ENCODE measurements around the gene HDAC4.

Gene HDAC4

DNA sequence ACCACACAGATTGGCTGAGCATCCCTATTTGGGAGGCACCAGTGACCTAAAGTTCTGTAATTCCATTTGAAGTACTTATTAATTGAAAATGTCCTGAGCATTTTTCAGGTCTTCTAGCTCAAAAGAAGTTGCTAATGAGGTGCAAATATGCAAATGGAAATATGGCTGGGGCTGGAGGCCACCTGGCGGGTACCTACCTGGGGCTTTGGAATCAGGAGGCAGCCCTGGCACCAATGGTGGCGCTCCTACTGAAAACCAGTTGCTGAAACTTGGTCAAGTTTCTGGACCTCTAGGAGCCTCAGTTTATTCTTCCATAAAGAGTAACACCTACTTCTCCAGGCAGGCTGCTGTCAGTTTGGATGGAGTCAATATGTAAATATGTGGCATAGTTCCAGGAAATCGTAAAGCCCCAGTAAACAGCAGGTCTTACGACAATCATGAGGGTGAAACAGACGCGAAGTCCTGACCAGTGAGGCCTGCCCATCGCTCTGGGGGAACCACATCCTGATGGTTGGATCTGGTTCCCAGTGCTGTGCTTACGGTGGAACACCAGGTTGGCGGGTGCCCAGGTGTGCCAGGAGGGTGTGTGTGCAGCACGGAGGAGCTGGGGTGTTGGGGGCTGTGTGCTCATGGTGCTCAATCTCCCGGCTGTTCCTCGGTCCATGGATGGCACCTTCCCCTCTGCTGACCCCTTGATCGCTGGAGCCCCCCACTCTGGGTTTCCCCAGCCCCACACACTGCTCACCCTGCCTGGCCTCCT, 366.8 kb downstream of the HDAC4 start:
- DNase-seq (ENCODE audit: low read depth, low spot score) = no peak

DNA sequence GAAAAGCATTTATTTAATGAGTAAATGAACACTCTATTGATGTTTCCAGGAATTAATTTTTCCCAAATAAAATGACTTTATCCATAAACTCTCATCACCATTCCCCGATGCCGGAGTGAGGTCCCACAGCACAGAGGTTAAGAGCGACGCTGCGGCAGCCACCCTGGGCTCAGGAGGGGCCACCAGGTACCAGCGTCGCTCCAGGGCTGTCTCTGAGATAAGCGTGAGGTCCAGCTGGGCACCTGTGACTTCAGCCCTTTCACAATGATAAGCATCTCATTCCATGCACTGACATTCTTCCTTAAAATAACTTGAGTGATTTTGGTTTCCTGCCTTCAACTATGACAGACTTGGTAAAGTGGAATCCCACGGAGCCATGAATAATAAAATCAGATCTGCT, 370.9 kb downstream of the HDAC4 start:
- no peak for DNase-seq (ENCODE audit: low read depth, low spot score)

DNA sequence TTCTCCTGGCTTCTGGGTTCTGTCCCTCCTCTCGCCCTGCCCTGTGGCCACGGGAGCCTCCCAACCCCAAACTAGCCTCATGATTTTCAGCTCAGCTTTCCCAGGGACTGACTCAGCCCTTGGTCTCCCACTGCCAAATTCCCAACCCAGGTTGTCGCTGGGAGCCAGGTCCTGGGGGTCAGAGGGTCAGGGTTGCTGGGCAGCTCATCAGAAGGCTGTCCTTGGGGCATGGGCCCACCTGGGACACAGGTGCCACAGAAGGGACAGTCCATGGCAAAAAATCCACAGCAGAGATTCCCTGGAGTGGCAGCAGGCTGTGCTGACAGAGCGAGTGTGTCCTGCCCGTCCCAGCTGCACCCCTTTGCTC, 372.6 kb downstream of the HDAC4 start:
- DNase-seq (ENCODE audit: low read depth, low spot score) = no peak

DNA sequence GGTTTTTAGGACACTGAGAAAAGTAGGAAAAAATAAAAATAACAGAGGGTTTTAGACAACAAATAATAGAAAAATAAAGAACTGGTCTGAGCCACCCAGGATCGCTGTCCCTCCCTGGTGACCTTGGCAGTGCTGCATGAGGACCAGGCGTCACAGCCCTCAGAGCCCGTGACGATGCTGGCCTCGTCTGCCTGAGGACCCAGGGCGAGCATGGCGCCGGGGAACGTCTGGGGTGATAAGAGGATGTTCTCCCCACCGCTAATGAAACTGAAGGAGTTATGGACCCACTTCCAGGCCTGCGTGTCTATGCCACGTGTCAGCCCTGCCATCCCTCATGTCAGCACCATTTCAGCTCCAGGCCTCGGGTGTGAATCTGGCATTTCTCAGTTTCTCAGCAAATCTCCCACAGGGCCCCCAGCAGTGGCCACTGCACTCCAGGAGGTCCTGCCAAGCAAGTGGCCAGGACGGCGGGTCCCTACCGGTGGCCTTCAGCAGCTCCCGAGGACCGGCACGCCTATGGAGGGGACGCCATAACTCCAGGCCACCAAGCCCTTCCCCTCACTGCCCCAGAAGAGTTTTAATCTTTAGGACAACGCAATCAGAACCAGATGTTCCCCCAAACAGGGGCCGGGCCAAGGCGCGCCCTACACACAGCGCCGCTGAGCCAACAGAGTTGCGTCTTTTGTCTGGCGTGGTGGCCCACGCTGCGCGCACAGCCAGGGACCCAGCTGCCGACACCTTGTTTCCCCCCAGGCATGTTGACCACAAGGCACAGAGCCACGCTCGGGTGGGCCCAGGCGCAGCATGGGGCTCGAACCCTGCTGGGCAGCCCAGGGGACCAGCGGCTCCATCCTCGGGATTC, 373.2 kb downstream of the HDAC4 start:
- DNase-seq (ENCODE audit: low read depth, low spot score) = no peak

DNA sequence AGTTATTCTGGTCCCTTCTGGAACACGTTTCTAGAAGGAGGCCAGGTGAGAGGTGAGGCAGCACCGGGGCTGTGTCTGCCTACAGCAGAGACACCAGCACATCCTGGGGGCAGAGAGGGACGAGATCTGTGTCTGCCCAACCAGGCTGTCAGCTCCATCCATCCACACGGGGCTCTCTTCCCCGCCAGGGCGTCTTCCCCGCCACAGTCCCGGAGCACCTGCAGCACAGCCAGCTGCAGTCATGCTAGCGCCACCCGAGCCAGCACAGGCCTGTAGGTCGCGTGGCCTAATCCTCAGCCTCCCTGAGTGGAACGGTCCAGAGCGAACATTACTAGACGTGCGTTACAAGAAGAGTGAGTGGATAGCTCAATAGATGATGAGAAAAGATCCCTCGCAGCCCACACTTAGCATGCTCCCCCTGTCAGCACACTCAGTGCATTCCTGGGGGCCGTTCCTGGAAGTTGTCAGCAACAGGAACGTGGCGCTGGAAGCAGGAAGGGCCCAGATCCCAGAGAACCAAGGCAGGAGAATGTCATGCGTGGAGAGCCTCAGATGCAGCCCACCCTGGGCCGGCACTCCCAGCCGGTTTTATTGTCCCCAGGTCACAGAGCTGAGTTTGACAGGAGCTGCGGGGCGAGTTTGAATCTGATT, 374.0 kb downstream of the HDAC4 start:
- no peak for DNase-seq (ENCODE audit: low read depth, low spot score)

DNA sequence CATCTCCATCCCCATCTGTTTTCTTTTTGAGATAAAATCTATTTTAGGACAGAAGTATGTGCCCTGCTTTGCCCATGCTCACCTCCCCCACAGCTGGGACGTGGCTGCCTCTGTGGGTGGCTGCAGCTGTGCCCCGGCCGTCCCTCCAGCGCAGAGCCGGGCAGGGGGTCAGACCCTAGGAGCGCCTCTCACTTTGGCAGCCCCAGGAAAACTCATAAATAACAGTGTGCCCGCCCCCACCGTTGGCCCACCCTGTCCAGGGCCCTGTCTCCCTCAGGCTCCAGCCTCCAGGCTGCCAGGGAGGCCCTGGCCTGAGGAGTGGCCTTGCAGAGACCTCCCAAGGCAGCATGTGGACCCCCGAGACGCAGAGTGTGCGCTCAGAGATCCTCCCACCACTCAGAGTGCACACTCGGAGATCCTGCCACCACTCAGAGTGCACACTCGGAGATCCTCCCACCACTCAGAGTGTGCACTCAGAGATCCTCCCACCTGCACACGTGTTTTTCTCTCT, 374.8 kb downstream of the HDAC4 start:
- no peak for DNase-seq (ENCODE audit: low read depth, low spot score)

DNA sequence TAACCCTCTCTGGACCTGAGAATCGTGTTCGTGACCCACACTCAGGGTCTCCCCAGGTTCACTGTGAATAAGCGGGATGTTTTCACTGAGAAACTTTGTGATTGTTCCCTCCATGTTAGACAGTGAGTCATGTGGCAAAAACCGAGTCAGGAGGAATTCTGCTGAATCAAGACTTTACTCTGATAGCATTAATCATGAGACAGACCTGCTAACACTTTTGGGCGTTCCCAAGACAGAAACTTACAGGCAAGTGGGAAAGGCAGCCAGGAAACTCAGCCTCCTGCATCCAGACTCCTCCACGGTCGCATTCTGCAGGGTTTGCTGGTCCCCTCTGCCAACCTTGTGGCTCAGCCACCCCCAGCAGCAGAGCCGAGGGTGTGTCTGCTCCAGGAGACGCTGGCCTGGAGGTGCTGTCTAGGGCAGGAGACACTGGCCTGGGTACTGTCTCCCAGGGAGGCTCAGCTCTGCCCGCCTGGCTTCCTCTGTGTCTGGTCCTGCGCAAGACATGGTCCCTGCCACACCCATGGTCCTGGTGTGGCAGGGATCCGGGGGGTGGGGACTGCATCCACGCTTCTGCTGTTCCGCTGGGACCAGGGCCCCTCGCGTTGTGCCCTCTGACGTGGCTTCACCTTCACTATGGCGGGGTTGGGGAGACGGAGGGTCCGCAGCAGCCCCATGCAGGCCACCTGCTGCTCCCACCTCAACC, 375.6 kb downstream of the HDAC4 start:
- no peak for DNase-seq (ENCODE audit: low read depth, low spot score)

DNA sequence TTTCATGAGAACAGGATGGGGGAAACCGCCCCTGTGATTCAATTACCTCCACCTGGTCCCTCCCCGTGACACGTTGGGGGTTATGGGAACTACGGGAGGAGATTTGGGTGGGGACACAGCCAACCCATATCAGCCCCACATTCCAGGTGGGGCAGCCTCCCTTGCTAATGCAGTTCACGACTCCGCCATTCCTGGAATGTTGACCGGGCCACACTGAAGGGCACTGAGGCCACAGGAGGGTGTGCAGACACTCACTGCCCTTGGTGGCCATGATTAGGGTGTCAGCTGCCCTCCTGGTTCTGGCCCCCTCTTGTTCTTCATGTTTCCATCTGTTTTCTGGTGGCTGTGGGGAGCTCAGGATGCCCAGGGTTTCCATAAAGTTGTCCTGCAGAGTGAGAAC, 376.6 kb downstream of the HDAC4 start:
- no peak for DNase-seq (ENCODE audit: low read depth, low spot score)

DNA sequence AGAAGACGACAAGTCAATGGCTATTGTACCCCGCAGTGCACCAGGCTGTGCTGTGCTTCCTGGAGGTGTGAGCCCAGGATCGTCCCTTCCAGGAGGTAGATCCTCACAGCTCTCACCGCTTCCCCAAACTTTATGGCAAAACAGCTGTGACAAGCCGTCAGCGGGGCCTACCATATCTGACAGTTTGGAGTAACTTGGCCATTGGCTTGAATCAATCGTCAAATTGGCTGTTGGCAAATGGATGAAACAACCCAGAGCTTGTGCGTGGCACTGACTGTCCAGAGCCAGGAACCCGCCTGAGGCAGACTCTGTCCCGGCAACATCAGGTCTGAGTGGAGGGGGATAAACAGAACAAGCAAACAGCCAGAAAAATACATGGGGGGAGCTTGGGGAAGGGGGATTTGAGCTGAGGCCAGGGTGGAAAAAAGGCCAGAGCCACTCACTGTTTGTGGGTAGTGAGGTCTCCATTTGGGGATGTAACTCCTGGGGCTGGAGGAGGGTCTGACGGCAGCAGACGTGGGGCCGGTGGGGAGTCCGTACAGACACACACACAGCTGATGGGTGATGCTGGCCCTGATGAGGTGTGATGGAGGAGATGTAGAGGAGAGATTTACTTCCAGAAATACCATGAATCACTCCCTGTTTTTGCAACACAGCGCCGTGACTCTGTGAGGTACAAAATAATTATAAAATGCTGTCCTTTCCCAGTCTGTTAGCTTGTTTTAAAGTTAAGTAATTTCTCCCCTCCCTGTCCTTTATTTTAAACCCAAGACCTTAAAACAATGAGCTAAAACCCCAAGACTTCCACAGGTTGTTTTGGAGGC, 378.2 kb downstream of the HDAC4 start:
- DNase-seq (ENCODE audit: low read depth, low spot score) = no peak

DNA sequence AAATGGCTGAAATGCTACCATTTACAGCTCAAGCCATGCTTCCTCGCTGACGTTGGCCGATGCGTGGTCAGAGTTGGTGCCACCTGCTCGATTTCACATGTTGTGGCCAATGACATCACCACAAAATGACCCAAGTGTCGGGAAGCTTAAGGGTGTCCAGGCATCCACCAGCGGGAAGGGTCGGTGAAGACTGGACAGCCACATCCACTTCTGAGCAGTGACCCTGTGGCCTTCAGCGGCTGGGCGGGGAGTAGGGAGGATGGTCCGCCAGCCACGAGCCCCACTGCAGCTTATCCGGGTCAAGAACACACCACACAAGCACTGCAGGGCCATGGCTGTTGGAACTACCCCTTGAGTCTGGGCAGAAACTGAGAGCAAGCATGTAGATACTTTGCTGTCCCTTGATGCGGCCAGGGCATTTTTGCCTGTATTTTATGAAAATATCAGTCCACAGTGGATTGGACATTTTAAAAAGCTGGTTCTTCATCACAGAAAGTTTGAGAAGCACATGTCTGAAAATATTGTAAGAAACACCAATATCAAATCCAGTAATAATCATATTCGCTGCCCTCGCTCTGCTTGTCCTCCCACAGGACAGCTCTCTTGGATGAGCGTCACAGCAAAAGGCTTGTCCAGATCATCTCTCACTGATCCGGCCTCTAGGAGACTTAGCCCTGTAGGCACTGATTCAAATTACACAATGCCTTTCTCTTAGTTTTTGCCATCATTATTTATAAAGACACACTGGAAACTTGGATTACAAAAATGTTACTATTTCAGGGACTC, 379.0 kb downstream of the HDAC4 start:
- DNase-seq (ENCODE audit: low read depth, low spot score) = no peak

DNA sequence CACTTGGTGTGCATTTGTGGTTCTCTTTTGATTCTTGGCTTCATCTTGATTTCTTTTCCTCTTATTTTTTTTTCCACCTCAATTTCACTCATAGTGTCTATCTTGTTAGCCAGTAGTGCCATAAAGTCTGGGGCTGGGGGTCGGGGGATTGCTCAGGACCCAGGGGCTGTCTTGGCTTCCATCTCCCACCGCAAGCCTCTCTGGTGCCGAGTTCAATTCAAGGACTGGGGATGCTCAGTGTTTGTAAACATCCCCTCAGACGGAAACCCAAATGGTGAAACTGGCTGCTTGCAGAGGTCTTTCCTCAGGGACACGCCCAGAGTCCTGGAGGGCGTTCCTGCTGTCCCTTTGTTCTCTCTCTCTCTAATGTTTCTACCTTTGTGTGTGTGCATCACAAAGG, 379.6 kb downstream of the HDAC4 start:
- no peak for DNase-seq (ENCODE audit: low read depth, low spot score)

DNA sequence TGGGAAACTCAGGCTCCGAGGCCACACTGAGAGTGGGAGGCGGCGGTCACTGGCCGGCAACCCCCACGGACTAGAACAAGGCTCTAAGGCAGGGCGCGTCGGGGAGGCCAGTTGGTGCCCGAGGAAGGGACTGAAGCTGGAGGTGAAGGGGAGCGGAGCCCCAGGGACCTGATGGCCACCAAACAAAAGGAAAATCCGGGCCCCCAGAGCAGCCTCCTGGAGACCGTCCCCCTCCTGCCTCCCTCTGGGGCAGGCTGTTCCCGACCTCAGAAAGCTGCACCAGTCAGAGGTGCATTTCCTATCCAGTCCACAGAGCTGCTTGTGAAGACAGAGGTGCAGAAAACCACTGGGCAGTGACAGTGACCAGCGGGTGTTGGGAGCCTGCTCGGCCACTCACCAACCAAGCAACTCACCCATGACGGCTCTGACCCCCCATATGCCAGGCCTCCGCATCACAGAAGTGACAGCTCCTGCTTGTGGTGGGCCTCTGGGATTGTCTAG, 380.2 kb downstream of the HDAC4 start:
- no peak for DNase-seq (ENCODE audit: low read depth, low spot score)

DNA sequence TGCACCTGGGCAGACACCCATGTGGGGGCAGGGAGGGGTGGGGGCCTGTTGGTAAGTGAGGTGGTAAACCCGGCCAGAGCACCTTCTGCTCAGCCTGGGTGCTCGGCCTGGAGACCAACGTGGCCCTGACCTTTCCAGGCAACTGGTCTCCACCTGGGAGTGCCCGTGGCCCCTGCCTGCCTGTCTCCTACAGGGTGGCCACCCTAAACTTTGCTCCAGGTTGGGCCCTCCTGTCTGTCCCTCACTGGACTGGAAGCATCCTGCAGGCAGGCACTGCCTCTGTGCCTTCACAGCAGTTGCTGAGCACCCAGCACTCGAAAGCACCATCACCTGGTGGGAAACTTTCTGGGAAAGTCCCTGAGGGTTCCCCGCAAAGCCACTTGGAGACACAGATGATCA, 381.6 kb downstream of the HDAC4 start:
- no peak for DNase-seq (ENCODE audit: low read depth, low spot score)

DNA sequence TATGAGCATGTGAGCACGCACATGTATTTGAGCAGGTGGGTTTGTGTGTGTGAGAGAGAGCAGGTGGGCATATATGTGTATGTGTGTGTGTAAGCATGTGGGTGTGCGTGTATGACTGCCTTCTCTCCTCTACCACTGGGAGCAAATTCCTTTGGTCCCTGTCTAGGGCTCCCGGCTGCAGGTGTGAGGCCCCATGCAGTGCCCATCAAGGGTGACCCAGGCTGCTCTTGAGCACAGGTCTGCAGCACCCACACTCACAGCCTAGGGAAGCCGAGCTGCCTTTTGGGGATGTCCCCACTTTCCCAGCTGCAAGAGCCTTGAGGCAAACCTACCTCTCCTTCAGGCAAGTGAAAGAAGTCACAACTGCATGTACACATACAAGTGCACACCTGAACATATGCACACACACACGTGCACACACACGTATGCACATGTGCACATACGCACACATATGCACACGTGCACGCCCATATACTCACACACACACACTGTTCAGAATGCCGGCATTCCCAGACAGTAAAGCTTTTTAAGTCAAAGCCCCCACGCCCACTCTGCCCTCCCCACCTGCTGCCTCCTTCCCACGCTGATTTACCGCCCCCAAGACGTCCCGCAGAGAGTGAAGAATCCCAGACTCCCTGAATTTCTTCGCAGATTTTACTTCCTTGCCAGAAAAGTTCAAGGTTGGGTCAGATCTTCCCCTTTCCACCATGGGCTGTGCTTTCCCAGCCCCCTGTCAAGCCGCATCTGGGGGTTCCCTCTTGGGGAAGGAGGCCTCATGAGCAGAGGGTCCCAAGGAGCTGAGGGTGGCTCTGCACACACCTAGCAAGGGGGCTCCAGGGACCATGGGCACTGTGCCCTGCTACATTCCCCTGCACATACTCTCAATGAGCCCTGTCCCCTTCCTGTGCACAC, 382.3 kb downstream of the HDAC4 start:
- DNase-seq (ENCODE audit: low read depth, low spot score) = no peak

DNA sequence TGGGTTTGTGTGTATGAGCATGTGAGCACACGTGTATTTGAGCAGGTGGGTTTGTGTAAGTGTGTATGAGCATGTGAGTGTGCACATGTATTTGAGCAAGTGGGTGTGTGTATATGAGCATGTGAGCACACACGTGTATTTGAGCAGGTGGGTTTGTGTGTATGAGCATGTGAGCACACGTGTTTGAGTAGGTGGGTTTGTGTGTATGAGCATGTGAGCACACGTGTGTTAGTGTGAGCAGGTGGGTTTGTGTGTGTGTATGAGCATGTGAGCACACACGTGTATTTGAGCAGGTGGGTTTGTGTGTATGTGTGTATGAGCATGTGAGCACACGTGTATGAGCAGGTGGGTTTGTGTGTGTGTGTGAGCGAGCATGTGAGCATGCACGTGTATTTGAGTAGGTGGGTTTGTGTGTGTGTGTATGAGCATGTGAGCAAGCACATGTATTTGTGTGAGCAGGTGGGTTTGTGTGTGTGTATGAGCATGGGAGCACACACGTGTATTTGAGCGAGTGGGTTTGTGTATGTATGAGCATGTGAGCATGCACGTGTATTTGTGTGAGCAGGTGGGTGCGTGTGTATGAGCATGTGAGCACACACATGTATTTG, 383.2 kb downstream of the HDAC4 start:
- DNase-seq (ENCODE audit: low read depth, low spot score) = no peak

DNA sequence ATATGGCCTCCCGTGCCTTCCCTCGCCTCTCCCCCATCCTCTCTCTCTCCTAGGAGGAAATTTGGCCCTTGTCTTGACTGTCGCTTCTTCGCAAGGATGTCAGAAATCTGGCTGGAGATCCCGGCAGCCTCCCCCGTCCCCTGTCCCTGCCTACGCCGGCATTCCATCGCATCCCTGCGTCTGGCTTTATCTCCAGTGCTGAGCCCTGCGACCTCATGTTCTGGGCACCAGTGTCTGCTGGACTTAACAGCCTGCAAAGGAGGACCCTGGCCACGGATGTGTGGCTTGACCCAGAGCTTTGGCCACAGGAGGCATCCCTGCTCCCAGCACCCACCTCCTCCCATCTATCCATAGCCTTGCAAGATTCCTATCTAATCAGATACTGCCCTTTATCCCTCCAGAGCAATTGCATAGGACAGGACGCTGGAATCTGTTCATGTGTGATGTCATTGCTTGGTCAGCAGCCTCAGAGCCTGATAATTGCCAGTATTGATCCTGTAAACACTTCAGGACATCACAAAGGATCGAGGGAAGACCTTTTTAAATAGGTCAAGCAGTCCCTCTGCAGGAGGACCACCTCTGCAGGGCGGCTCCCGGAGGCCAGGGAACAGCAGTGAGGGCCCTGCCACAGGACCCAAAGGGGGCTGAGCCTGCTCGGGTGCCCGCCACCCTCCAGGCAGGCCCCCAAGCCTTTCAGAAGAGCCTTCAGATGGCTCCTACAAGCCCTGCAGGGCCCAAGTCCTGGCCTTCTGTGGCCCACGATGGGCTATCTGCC, 384.7 kb downstream of the HDAC4 start:
- no peak for DNase-seq (ENCODE audit: low read depth, low spot score)

DNA sequence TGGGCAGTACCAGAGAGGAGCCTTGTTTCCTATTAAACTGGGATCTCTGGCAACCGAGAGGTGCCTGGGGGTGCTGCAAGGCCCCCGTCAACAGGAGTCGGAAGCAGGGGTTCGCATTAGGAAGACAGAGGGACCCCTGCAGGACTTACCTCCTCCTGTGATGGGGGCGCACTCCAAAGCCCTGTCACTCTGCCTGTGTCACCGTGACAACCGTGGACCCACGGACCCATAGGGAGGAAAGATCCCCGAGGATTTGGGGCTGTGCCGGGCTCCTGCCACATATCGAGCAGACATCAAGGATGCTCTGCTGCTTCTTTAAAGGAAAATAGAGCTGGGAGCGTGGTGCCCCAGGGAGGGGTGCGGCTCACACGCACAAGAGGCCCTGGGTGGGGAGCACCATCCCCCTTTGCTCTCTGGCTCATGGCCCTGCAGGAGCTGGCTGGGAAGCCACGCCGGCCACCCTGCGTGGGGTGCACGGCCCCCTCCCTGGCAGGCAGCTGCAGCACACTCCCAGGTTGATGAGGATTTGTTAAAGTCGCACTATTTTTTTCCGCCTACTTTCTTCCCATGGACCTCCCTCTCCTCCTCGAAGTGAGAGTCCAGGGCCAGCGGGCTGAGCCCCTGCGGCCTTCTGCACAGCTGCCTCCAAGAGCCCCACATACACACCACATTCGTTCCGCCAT, 385.5 kb downstream of the HDAC4 start:
- DNase-seq (ENCODE audit: low read depth, low spot score) = no peak
